T1000 (cell line): Measurements from ENCODE around the gene ZNF775.

Source experiments
- DNase-seq: peaks from one replicate; lab custom pipeline; 2025; ENCODE audit warnings: mixed read lengths; lab: John Stamatoyannopoulos, UW

ZNF775 gene

GRCh38 chr7:150368884-150369747 lies 10.0 kb upstream of the ZNF775 start:
- DNase-seq = peak; percentile 31

- no peak for DNase-seq
Observed at GRCh38 chr7:150369748-150370501, 9.2 kb upstream of the ZNF775 start.

DNA sequence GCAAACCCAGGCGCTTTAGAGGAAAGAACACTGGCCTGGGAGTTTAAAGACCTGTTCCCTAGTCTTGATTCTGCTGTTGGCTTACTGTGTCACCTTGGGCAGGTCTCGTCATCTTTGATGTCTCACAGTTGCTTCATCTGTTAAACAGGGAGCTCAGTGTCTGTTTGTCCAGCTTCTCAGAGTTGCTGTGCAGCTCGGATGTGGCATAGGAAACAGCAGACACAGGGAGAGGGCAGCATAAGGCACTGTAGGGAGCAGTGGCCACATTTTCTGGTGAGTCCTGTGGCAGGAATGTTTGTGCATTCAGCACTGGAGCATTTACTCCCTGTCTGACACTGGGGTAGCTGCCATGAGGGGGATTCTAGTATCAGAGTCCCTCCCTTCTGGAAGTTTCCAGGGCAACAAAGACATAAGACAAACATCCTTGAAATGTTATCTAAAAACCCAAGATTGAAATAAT lies 8.5 kb upstream of the ZNF775 start:
- DNase-seq = no peak

- no peak for DNase-seq
Observed at GRCh38 chr7:150371131-150371995, 7.8 kb upstream of the ZNF775 start.

GRCh38 chr7:150371996-150372270 lies 7.2 kb upstream of the ZNF775 start:
- DNase-seq = no peak

GRCh38 chr7:150372271-150373048 lies 6.7 kb upstream of the ZNF775 start:
- DNase-seq = no peak

DNA sequence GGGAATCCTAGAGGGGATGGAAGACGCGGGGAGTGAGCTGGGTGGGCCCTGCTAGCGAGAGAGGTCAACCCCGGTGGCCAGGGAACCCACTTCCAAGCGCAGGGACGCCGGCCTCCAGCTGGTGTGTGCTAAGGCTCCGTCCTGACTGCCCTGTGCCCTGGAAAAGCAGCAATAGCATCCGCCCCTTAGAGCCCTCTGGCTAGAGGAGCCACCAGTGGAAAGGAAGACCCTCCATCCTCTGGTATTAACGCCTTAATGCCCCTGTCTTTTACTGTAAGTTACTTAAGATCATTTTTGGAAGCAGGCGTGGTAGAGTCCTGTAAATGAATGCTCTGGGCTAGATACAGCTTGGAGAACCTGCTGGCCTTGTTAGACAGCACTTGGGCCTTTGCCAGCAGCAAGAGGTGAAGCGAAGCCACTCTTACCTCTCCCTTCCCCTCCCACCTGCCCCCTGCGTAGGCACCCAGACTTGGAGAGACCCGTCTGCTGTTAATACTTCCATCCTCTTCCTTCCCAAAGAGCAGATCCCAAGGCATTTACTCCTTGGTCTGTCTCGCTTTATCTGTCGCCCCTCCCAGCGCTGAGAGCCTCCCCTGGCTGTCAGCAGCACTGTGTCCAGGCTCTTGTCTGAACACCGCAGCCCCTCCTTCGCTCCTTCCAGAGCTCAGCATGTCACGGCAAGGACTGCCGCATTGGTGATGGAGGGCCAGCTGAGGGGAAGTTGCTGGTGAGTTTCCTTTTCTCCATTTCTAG lies 5.9 kb upstream of the ZNF775 start:
- DNase-seq = no peak

DNA sequence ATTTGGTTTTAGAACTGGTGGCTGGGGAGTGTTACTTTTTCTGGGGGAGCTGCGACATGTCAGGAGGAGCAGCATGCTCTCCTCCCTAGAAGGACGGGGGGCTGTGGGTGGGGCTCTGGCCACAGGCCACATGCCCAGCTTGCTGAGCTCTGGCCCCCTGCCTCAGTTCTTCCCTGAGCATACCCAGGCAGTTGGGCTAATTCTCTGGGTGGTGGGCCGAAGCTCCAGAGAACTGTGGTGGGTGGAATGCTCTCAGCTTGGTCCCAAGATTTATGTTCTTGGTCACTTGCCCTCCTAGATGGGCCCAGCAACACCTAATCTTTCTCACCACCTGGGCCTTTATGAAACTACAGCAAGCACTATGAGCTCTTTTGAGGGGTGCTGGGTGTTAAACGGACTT lies 5.1 kb upstream of the ZNF775 start:
- no peak for DNase-seq

GRCh38 chr7:150374472-150374871 lies 4.7 kb upstream of the ZNF775 start:
- no peak for DNase-seq

DNA sequence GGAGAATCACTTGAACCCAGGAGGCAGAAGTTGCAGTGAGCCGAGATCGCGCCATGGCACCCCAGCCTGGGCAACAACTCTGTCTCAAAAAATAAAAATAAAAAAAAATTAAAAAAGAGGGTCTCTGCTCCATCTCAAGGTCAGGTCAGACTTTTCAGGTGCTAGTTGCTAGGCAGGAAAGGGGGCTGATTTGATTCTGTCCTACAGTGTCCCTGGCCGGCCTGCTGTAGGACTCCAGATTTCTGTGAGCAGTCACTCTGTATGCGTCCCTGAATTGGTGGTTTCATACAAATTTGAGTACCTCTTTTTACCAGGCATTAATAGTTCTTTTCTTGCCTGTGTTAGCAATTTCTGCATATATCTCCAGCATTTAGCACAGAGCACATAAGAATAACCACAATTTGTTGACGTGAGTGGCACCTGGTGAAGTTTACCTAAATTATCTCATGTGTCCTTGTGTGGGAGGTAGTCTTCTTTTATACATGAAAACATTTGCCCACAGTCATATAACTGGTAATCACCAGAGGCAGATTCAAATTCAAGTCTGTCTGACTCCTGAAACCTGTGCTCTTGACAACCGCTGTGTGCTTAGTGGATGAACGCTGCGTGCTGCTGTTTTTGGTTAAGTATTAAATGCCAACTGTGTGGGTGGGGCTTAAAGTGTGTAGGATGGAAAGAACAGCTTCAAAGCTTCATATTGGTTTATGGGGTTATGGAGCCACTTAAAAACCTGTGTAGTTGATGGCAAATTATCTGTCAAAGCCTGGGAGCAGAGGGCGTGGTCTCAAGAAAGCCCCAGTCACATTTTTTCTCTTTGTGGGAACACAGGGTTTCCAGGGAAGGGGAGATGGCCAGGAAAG lies 3.2 kb upstream of the ZNF775 start:
- DNase-seq = no peak

DNA sequence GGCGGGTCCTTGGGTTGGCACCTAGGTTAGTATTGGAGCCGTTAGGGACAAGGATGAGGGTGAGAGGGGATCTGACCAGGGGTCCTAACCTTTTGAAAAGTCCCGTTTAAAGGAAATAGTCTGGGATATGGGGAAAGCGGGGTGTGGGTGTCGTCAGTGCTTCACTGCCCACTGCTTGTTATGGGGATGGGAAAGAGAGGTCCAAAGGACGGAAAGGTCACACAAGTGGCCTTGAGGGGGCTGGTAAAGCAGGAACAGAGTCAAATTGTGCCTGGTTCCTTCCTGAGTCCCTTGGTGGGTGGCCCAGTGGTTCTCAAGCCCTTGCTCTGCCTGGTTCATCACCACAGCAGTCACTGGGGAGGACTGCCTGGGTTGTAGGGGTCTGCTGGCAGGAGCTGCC lies 2.6 kb upstream of the ZNF775 start:
- no peak for DNase-seq

DNA sequence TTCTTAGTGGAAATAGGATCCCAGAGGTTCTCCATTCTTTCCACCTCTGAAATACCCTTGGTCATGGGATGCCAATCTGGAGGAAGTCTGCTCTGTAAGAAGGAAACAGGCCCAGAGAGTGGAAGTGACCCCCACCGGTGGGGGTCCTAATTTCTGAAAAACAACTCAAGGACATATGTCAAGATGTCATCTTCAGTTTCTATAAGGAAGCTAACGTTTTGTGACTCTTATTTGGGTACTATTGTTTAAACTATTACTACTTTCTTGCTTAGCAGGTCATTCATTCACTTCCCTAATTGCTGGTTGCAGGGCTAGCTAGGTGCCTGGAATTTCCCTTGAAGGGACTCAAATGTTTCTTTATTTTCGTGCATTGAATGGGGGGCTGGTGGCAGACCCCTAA lies 1.9 kb upstream of the ZNF775 start:
- no peak for DNase-seq

DNA sequence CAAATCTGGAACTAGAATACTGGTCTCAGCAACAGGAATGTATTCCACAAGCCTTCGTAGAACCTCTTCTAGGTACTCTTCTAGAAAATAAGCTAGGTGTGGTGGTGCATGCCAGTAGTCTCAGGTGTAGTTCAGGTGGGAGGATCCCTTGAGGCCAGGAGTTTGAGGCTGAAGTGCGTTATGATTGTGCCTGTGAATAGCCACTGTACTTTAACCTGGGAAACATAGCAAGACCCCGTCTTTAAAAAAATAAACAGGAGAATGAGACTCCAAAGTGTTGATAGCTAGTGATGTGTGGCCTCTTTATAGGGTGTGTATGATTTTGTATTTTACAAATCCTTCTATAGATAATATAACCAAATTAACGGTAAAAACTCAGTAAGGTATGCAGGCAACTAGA lies 1.5 kb upstream of the ZNF775 start:
- DNase-seq = no peak

DNA sequence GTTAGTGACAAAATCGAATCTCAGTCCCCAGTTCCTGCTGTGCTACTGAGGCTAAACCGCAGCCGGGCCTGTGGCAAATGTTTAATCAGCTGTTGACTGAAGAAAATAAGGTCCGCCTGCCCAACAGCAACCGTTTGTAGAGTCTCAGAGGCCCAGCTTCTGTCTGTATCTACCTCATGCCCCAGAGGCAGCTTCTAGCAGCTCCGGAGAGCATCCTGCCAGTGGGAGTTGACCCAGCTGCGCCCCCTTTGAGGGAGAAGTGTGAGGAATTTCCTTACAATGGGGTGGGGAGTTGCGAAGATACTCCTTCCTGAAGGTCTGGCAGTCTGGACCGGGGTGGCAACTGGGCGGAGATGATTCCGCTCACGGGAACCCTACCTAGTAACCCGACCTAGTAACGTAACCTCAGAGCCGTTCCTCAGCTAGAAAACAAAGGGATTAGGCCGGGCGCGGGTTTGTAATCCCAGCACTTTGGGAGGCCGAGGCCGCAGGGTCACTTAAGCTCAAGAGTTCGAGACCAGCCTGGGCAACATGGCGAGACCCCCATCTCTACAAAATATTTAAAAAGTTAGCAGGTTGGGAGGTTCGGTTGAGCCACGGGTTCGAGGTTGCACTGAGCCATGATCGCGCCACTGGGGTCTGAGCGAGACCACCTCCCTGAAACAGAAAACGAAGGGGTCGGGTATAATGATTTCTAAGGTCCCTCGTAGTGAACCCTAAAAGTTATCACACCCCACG lies 846 bp upstream of the ZNF775 start:
- no peak for DNase-seq

- no peak for DNase-seq
Observed at GRCh38 chr7:150379441-150380379, 580 bp downstream of the ZNF775 start.

- DNase-seq = no peak
Observed at GRCh38 chr7:150380463-150380862, 1.3 kb downstream of the ZNF775 start.

DNA sequence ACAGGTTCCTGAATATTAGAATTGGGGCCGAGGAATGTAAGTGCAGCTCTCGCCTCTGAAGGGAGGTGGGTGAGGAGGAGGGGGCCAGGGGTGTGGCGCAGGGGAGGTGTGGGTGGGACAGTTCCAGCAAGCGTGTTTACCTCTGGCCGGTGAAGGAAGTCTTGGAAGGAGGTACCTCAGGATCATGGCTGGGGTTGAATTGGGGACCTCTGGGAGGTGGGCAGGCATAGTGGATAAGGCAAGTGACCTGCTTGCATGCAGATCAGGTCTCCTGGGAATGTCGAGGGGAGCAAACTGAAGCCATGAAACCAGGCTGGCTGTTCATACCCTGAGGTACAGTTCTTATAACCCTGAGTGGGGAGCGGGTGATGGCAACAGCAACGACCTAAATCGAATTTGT lies 2.0 kb downstream of the ZNF775 start:
- DNase-seq = no peak

DNA sequence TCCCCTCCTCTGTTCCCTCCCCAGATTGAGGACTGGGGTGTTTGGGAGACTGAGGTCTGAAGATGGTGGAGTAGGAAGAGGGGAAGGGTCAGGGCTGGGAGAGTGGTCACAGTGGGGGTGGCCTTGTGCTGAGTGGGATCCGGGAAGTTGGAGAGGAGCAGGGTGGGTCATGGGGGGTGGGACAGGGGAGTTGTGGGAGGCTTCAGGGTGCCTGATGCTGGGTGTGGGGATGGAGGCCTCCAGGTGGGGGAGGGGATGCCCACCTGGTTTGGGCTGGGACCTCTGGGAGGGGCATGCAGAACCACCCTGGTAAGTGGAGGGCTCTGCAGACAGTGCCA lies 2.6 kb downstream of the ZNF775 start:
- DNase-seq = no peak
